Measurements from ENCODE around the gene HLA-DMA. TPM values are rescaled to one million over a fixed set of nuclear protein-coding genes. Genes with fewer than 3 reads are reported as not detected.

The HLA-DMA gene
- total and polyA plus RNA-seq, 9 of the 15 experiments (the other 6 are each of a cell fraction or from before 2014, with no cell fraction given) = 0.13 to 0.83 (median 0.51) TPM

DNA sequence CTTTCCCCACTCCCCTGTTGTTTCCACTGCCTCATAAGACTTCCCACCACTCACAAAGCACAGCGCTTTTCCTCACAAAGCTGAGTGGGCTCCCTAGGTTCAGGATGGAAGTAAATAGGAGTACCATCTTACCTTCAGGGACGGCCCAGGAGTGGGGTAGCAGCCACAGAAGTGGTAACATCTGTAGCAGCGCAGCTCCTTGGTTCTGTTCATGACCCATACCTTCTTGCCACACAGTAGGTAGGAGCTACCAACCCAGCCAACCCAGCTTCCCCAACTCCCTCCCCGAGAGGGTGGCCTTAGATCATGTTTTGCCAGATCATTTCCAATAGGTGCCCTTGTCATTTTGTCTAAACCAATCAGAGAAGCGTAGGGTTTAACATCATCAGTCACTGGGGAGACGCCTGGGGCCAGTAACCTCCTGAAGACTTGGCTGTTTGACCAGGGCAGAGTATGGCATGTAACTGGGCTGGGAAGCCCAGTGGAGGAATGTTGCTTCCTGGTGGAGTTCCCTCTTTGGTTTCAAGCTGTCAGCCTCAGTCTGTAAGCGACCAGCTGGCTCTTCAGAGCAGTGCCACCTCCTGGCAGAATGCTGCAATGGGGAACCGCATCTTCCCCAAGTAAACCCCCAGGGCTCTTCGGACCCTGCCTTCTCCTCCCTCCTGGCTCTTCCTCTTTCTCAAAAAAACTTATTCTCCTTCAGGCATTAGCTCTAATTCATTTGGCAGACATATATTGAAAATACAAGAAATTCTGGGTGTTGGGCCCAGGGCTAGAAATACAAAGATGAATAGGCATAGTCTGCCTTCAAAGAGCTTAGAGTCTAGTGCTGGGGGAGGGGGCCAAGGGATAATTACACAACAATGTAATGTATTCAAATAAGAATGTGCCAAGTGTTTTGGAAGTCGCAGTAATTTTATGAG lies at the start of gene HLA-DMA (continued):
- TF ChIP-seq, protein P1, sequence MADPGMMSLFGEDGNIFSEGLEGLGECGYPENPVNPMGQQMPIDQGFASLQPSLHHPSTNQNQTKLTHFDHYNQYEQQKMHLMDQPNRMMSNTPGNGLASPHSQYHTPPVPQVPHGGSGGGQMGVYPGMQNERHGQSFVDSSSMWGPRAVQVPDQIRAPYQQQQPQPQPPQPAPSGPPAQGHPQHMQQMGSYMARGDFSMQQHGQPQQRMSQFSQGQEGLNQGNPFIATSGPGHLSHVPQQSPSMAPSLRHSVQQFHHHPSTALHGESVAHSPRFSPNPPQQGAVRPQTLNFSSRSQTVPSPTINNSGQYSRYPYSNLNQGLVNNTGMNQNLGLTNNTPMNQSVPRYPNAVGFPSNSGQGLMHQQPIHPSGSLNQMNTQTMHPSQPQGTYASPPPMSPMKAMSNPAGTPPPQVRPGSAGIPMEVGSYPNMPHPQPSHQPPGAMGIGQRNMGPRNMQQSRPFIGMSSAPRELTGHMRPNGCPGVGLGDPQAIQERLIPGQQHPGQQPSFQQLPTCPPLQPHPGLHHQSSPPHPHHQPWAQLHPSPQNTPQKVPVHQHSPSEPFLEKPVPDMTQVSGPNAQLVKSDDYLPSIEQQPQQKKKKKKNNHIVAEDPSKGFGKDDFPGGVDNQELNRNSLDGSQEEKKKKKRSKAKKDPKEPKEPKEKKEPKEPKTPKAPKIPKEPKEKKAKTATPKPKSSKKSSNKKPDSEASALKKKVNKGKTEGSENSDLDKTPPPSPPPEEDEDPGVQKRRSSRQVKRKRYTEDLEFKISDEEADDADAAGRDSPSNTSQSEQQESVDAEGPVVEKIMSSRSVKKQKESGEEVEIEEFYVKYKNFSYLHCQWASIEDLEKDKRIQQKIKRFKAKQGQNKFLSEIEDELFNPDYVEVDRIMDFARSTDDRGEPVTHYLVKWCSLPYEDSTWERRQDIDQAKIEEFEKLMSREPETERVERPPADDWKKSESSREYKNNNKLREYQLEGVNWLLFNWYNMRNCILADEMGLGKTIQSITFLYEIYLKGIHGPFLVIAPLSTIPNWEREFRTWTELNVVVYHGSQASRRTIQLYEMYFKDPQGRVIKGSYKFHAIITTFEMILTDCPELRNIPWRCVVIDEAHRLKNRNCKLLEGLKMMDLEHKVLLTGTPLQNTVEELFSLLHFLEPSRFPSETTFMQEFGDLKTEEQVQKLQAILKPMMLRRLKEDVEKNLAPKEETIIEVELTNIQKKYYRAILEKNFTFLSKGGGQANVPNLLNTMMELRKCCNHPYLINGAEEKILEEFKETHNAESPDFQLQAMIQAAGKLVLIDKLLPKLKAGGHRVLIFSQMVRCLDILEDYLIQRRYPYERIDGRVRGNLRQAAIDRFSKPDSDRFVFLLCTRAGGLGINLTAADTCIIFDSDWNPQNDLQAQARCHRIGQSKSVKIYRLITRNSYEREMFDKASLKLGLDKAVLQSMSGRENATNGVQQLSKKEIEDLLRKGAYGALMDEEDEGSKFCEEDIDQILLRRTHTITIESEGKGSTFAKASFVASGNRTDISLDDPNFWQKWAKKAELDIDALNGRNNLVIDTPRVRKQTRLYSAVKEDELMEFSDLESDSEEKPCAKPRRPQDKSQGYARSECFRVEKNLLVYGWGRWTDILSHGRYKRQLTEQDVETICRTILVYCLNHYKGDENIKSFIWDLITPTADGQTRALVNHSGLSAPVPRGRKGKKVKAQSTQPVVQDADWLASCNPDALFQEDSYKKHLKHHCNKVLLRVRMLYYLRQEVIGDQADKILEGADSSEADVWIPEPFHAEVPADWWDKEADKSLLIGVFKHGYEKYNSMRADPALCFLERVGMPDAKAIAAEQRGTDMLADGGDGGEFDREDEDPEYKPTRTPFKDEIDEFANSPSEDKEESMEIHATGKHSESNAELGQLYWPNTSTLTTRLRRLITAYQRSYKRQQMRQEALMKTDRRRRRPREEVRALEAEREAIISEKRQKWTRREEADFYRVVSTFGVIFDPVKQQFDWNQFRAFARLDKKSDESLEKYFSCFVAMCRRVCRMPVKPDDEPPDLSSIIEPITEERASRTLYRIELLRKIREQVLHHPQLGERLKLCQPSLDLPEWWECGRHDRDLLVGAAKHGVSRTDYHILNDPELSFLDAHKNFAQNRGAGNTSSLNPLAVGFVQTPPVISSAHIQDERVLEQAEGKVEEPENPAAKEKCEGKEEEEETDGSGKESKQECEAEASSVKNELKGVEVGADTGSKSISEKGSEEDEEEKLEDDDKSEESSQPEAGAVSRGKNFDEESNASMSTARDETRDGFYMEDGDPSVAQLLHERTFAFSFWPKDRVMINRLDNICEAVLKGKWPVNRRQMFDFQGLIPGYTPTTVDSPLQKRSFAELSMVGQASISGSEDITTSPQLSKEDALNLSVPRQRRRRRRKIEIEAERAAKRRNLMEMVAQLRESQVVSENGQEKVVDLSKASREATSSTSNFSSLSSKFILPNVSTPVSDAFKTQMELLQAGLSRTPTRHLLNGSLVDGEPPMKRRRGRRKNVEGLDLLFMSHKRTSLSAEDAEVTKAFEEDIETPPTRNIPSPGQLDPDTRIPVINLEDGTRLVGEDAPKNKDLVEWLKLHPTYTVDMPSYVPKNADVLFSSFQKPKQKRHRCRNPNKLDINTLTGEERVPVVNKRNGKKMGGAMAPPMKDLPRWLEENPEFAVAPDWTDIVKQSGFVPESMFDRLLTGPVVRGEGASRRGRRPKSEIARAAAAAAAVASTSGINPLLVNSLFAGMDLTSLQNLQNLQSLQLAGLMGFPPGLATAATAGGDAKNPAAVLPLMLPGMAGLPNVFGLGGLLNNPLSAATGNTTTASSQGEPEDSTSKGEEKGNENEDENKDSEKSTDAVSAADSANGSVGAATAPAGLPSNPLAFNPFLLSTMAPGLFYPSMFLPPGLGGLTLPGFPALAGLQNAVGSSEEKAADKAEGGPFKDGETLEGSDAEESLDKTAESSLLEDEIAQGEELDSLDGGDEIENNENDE (IDR thresholded peaks at IDR 0.05; ENCODE audit: low read depth, low read length) = no peak
- TF ChIP-seq, protein P2, sequence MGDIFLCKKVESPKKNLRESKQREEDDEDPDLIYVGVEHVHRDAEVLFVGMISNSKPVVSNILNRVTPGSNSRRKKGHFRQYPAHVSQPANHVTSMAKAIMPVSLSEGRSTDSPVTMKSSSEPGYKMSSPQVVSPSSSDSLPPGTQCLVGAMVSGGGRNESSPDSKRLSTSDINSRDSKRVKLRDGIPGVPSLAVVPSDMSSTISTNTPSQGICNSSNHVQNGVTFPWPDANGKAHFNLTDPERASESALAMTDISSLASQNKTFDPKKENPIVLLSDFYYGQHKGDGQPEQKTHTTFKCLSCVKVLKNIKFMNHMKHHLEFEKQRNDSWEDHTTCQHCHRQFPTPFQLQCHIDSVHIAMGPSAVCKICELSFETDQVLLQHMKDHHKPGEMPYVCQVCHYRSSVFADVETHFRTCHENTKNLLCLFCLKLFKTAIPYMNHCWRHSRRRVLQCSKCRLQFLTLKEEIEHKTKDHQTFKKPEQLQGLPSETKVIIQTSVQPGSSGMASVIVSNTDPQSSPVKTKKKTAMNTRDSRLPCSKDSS (IDR thresholded peaks at IDR 0.05; ENCODE audit: low read depth, partially characterized antibody) = no peak
- TF ChIP-seq ZNF583 (CRISPR knock-in tag; IDR thresholded peaks at IDR 0.05) = no peak
- TF ChIP-seq, protein P3, sequence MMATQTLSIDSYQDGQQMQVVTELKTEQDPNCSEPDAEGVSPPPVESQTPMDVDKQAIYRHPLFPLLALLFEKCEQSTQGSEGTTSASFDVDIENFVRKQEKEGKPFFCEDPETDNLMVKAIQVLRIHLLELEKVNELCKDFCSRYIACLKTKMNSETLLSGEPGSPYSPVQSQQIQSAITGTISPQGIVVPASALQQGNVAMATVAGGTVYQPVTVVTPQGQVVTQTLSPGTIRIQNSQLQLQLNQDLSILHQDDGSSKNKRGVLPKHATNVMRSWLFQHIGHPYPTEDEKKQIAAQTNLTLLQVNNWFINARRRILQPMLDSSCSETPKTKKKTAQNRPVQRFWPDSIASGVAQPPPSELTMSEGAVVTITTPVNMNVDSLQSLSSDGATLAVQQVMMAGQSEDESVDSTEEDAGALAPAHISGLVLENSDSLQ (IDR thresholded peaks at IDR 0.05) = peak; percentile 48
- no peak for TF ChIP-seq BRD4 (IDR thresholded peaks at IDR 0.05)
- TF ChIP-seq RBM15 (IDR thresholded peaks at IDR 0.05; ENCODE audit: insufficient read depth, low read length) = no peak
- no peak for TF ChIP-seq TCF7L2 (IDR thresholded peaks at IDR 0.05; ENCODE audit: low read depth, low read length)
- TF ChIP-seq, protein P4, sequence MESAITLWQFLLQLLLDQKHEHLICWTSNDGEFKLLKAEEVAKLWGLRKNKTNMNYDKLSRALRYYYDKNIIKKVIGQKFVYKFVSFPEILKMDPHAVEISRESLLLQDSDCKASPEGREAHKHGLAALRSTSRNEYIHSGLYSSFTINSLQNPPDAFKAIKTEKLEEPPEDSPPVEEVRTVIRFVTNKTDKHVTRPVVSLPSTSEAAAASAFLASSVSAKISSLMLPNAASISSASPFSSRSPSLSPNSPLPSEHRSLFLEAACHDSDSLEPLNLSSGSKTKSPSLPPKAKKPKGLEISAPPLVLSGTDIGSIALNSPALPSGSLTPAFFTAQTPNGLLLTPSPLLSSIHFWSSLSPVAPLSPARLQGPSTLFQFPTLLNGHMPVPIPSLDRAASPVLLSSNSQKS (CRISPR knock-in tag; IDR thresholded peaks at IDR 0.05) = no peak
- no peak for TF ChIP-seq KDM2B (CRISPR knock-in tag; IDR thresholded peaks at IDR 0.05)
- TF ChIP-seq RBM25 (IDR thresholded peaks at IDR 0.05; ENCODE audit: low read depth, low read length, severe bottlenecking) = peak; percentile 8
- TF ChIP-seq MBD2 (IDR thresholded peaks at IDR 0.05; ENCODE audit: borderline replicate concordance, low read depth) = no peak
- TF ChIP-seq SUPT5H (IDR thresholded peaks at IDR 0.05) = no peak

Data from K562 (cell line).